Lung microvascular endothelial cell (primary cell): Measurements from ENCODE around the gene PLEKHH1. TPM values are rescaled to one million over a fixed set of nuclear protein-coding genes. Genes with fewer than 3 reads are reported as not detected.
"Not testable (repeated sequence)": the region's sequence is repeated elsewhere in the genome, so short reads cannot be mapped to it uniquely, and the experiment has no call there.

Experiments used
- DNase-seq, 2 donors: peaks; one replicate each; pipeline versions ENCODE4 v3.0.0 to v3.0.0-alpha.2; 2010; ENCODE audit warnings: low read depth in 2 of 2
- total RNA-seq: library from RNA; depleted of rRNA; stranded (reverse); fragments of >200 nt; gene quantifications from 2 replicates; pipeline ENCODE4 v1.2.1, GENCODE V29; 2014

Gene PLEKHH1
- total RNA-seq, 1 donor from 2014 or later: under 0.01 TPM

DNA sequence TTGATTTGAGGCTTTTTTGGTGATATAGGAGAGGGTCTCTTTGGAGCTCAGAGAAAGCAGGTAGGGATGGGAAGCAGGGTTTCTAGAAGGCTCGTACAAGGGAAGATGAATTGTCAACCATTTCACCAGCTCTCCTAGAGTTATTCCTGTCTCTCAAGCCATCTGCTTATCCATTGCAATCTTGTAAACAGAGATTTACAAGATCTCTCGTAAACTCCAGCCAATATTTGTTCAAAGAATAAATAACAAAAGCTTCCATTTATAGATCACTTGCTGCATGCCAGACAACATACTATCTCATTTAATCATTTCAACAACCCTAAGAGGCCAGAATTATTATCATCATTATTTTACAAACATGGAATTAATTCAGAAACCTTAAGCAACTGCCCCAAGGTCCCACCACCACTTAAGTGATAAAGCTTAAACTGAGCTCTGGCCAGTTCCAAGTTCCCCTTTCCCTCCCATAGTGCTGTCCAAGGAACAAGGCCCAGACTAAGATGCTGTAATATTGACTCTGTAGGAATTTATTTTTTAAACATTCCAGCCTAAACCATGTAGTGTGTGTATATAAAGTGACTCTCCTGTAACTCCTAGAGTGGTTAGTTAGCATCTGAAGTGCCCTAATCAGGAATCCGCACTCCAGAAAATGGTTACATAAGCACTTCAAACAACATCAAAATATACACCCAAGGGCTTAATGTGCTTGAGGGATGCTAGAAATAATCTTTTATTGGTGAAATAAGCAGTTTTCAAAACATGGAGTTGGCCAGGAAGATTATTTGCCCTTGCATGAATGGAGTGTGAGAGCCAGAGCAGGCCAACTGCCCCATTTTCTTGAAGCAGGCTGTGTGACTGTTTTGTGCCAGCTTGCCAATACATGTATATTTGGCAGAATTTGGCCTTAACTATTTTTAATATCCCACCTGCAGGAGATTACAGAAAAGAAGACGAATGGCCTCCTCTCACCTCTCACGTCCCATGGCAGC is 2.8 kb upstream of the PLEKHH1 start:
- no peak for DNase-seq

DNA sequence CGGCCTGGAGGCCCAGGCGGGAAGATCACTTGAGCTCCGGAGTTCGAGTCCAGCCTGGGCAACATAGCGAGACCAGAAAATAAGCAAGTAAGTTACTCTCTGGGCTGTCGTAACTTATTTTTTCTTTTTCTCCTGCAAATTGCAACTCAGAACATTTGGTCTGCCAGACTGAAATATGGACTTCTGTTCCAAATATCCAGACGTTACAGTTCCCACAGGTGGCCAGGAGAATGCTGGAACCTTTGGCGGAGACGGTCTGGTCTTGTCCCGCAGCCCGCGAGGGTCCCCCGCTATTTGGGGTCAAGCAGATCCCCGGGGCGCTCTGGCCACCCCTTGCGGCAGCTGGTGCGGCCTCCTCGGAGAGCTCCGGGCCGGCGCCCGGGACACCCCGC is 488 bp upstream of the PLEKHH1 start:
- DNase-seq: no peak

DNA sequence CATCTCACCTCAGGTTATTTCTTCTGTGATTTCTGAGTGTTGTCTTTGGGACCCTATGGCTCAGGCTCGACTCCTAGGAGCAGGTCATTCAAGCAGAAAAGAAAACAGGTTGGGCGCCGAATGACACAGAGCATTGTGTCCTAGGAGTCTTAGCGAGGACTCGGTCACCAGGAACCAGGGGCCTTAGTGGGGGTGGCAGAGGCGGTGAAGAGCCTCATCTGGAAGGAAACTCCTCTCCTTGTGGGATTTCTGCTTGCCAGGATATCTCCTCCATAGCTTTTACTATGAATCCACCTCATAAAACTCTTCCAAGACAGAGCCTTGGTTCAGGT is 630 bp downstream of the PLEKHH1 start:
- DNase-seq: no peak

DNA sequence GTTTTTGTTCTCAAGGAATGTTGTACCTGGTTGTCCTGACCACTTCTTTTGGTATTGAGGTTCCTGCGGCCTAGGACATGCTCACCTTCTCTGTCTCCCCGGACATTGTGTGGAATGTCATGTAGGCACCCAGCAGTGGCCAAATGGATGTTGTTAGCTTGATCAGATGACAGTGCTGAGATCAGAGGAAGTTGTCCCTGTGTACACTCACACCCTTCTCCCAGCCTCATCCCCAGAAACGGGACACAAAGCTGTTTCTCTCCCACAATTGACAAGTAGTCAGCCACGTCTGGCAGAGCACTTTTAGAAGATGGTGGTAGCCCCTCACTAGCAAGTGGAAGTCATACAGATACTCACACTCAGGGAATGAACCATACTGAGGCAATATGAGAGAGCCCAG is 3.0 kb downstream of the PLEKHH1 start:
- DNase-seq: no peak

DNA sequence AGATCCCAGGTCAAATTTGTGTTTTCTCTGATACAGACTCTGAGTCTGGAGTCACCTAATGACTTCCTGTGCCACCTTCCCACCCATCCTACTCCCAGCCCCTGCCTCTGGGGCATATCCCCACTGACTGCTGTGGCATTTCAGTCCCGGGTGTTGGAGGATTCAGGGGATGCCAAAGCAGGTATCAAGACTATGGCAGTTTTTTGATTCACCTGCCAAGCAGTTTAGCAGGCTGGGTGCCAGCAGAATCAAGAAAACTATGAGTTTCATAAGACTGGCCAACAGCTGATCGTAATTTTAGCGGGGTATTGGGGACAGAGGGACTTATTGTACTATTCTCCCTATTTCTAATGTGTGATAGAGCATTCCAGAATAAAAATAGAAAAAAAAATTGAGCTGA is 4.6 kb downstream of the PLEKHH1 start:
- no peak for DNase-seq

DNA sequence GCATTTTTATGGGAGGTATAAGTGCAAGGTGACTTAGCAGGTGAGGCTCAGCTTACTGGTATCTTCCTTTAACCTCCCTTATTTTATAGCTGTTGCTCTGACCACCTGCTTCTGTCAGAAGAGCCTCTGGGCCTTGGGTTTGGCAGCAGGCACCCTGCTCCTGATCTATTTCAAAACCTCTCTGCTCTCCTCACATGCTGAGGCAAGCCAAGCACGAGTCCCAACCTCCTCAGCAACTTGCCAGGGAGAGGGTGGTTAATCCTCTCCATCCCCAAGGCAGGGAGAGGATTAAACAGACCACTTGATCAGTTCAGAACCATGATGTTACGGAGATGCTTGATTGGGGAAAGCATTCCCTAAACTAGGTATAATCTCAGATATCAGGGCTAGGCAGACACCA is 5.4 kb downstream of the PLEKHH1 start:
- DNase-seq: no peak

DNA sequence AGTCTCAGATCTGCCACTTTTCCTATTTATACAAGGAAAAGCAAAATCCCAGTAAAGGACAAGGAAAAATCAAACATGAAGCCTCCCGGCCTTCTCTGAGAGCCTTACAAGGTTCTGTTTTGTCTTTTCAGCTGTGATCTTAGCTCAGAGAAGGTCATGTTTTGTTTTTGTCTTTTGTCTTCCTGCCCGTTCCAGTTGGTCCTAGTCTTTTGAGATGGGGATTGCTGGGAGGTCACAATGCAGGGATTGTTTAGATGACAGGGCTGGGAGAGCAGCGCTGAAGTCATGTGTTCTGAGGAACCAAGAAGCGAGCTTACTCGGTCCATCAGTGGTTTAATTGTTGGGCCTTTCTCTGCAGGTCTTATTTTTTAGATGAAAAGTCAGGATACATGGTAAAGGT is 6.0 kb downstream of the PLEKHH1 start:
- no peak for DNase-seq

DNA sequence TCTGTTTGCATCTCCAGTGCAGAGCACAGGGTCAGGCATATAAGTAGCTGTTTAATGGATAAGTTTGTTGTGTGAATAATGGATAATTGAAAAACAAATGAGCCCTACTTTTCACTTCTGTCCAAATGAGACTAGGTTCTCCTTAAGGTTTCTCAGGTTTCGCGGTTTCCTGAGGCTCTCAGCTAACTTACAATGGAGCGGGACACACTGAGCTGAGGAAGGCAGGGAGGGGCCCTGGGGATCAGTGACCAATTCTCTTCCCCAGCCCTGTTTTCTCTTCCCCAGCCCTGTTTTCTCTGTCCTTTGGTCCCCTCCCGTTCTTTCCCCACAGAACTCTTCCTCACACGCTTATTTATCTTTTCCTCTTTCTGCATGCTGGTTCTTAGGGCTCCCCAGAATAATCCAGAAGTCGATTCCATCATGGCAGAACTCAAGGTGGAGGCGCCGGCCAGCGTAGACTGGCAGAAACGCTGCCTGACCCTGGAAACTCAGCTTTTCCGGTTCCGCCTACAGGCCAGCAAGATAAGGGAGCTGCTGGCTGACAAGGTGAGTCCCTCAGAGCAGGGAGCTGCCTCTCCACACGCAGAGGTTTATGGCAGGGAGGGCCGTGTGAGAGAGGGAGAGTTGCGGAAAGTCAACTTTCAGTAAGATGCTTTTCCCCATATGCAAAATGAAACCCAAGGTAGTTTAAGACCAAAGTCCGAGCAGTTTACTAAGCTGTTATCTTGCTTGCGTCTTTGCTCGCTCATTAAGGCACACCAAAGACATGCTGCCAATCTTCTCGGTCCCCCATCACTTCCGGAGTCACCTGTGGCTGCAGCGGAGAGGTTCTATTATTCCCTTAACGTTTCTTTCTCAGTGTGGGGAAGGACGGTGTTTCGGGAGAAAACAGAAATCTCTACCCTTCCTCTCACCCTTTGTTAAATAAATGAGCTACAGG is 8.6 kb downstream of the PLEKHH1 start:
- DNase-seq: peak in 1 of 2 donors; percentile 32

DNA sequence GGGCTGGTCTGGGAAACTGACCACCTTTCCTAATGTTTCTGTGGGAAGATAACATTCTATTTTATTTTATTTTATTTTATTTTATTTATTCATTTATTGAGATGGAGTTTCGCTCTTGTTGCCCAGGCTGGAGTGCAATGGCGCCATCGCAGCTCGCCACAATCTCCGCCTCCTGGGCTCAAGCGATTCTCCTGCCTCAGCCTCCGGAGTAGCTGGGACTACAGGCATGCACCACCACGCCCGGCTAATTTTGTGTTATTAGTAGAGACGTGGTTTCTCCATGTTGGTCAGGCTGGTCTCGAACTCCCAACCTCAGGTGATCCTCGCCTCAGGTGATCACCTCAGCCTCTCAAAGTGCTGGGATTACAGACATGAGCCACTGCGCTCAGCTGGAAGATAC is 9.5 kb downstream of the PLEKHH1 start:
- not testable (repeated sequence) for DNase-seq

DNA sequence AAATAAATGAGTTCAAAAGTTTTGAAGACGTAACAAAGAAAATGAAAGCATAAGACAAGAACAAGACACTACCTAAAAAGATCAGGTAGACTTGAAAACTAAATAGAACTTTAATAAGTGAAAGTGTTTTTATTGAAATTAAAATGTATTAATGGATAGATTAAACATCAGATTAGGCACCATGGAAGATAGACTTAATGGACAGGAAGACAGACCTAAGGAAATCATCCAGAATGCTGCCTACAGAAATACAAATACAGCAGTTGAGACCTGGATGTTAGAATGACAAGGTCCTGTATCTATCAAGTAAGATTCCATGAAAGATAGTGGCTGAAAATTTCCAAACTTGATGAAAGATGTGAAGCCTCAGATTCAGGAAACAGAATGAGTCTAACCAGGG is 11.5 kb downstream of the PLEKHH1 start:
- DNase-seq: no peak

DNA sequence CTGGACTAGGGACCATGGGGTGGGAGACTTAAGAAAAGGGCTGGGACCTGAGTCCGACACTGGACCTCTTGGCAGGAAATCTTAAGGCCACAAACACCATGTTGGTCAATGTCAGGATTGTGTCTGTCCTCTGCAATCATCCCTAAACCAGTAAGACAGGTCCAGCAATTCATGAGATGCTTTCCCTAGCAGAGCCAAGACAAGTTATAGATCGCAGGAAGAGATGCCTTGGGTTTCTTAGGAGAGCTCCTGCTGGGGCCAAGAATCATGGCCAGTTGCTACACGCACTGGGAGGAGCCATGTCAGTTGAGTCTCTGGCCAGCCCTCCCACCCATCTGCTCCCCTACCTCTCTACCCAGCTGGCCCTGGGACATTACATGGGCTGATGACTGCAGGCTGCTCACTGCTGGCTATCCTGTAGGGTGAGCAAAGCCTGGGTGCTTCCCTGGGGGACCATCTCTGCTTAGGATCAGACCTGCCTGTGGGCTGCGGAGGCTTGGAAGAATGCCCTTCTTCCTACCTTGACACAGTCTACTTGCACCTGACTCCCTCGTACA is 14.2 kb downstream of the PLEKHH1 start:
- DNase-seq: no peak

DNA sequence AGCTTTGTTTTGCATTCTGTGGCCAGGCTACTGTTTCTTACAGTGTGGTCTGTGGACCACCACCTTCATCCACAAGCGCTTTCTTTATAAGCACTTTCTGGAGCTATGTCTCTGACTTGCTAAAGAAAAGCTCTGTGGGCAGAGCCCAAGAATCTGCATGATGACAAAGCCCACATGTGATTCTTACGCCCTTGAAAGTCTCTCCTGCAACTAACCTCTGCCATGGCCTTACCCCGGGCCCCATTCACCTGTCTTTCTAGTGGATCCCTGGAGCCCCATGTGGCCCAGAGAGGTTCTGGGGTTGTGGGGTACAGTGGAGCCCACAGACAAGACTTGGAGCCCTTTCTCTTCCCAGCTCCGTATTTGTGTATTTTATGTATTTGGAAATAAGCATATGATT is 16.6 kb downstream of the PLEKHH1 start:
- no peak for DNase-seq

DNA sequence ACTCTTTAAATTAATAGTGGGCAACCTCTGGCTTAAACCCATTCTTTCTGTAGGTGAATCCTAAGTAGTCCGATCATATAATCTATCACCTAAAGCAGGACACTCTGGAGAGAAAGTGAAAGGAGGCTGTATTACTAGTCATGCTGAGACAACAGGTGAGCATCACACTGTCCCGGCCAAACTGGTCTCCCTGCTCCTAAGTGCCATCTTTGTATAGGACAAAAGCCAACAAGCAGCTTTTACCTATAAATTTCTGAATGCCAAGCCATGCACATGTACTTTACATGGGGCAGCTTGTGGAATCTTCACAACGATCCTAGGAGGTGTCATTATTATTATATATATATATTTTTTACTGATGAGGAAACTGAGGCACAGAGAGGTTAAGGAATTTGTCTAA is 18.0 kb downstream of the PLEKHH1 start:
- no peak for DNase-seq

DNA sequence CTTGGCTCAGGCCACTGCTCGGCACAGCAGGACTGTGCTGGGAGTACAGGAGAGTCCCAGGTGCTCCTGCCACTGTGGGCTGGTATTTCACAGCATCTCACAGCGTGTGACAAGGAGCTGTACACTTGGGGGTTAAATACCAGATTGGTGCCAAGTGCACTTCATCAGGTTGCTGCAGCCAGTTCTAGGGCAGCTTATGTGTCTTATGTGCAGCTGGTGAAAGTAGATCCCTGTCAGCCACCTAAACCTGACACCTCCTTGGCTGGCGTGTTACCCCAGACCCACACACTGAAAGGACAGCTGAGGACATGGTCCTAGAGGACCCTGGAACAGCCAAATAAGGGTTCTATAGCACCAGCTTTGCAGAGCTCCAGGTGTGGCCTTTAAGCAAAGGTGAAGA is 18.9 kb downstream of the PLEKHH1 start:
- no peak for DNase-seq

DNA sequence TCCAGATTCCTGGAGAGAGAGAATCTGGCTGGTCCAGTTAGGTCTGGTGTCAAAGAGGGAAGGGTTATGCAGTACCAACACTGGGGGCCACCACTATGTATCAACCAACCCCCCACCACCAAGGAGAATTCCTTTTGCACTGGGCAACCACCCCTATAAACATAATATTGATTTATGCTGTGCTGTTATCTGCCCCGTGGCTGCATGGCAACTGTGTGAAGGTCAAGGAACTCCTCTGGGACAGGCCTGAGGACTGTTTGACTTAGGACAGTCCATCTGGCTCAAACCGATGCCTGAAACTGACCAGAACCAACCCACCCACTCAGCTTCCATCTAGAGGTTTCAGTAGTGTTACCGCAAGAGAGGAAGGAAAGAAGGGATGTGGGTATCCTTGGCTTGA is 20.5 kb downstream of the PLEKHH1 start:
- no peak for DNase-seq

DNA sequence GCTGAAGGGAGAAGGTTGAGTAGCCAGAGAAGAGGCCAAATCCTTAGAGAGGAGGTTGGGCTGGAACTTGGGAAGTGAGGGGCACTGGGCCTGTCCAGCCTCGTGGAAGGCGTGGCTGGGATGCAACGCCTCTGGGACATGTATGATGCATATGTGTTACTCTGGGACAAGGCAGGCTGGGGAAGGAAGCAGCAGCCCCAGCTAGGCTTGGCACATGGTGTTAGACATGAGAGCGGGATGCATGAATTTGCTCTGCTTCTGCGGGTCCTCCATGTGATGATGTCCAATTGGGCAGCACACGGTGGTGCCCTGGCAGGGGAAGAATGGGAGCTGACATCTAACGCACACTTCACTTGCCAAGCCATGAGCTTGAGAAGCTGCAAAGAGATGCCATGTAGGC is 21.3 kb downstream of the PLEKHH1 start:
- no peak for DNase-seq

DNA sequence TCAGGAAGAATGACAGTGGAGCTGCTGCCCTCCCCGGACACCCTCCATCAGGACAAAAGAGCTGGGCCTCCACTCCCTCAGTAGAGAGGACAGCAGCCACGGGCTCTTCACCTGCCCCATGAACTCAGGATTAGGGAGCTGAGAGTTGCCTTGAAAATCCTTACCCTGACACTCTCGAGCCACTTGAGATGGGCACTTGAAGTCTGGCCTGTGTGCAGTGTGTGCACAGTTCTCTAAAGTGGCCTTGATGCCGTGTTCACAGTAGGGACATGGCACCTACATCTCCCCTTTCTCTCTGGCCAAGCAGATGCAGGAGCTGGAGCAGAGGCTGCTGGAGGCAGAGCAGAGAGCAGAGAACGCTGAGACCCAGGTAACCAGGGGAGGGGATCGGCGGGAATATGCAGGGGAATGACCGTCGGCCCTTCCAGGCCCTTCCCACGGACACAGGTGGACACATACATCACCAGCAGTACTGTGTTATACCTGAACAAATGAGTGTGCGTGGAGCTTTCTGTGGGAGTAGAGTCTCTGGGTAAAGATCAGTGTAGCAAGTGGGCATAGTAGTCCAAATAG is 22.5 kb downstream of the PLEKHH1 start:
- no peak for DNase-seq

DNA sequence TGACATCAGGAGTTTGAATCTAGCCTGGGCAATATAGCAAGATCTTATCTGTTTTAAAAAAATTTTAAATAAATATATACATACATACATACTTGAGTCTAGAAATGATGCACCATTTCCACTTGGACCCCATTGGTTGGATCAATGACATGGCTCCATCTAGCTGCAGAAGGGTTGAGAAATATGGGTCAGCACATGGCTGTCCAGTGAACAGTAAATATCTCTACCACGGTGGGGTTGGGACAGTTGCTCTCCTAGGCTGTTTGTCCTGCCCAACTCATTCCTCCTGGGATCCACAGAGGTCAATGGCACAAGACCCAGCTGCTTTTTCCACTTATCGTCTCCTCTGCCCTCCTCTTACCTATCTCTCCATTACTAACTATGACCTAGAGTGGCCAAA is 23.6 kb downstream of the PLEKHH1 start:
- no peak for DNase-seq

DNA sequence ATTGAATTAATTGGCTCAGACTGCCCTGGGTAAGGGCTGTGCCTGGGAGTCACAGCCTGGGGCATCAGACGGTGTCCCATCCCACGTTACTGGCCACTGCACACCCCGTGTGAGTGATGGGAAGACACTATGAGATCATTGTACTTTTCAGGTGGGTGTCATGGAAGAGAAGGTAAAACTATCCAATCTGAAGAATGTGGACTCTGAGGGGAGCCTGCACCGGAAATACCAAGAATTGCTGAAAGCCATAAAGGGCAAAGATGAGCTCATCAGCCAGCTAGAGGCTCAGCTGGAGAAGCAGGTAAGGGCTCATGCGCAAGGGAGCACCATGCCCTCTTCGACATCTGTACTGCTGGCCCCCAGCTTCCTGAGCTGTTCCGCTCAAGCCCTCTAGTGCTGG is 24.0 kb downstream of the PLEKHH1 start:
- no peak for DNase-seq

DNA sequence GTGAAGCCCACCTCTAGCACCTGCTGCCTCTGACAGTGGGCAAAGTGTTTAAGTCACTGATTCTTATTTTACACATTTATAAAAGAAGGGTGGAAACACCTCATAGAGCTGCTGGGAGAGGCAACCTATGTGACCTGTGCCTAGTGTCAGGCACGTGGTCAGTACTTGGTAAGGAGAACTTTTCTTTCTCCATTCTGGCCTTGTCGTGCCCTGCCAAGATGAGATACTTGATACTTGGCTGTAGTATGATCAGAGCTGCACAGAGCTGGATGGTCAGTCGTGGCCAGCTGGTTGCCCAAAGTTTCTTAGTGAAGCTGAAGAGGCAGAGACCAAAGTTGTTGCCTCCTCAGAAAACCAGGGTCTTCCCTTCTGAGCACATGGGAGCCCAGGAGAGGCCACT is 24.6 kb downstream of the PLEKHH1 start:
- no peak for DNase-seq

DNA sequence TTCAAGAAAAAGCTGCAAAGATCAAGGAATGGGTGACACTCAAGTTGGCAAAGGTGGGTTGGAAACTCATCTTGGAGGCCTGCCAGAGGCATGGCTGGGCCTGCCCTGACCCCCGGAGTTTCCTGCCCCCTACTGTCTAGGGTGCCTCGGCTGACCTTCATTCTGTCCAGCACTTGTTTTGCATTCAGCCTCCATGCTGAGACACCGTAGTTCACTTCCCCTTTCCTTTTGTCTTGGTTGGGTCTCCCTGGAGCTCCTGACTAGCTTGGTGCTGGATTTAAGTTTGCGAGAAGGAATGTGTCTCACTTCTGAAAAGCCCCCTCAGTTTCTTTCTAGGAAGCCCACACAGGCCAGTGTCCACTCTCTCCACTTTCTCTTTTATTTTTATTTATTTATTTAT is 26.5 kb downstream of the PLEKHH1 start:
- DNase-seq: no peak
